ENCODE data around the gene PDE9A.

GRCh38 chr21:42688226-42688840 lies 34.9 kb downstream of the PDE9A start:
- TF ChIP-seq, protein P1, sequence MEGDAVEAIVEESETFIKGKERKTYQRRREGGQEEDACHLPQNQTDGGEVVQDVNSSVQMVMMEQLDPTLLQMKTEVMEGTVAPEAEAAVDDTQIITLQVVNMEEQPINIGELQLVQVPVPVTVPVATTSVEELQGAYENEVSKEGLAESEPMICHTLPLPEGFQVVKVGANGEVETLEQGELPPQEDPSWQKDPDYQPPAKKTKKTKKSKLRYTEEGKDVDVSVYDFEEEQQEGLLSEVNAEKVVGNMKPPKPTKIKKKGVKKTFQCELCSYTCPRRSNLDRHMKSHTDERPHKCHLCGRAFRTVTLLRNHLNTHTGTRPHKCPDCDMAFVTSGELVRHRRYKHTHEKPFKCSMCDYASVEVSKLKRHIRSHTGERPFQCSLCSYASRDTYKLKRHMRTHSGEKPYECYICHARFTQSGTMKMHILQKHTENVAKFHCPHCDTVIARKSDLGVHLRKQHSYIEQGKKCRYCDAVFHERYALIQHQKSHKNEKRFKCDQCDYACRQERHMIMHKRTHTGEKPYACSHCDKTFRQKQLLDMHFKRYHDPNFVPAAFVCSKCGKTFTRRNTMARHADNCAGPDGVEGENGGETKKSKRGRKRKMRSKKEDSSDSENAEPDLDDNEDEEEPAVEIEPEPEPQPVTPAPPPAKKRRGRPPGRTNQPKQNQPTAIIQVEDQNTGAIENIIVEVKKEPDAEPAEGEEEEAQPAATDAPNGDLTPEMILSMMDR (IDR thresholded peaks at IDR 0.05; ENCODE audit: poor library complexity), result no peak
- TF ChIP-seq EZH2 (IDR thresholded peaks at IDR 0.05; ENCODE audit: borderline replicate concordance) (no peak), EZH2phosphoT487 (IDR thresholded peaks at IDR 0.05; ENCODE audit: low read depth, severe bottlenecking, unreplicated experiment) (no peak)
